Measurements from ENCODE around the gene DNAH17.

Gene DNAH17

GRCh38 chr17:78442648-78443218 lies 134.5 kb downstream of the DNAH17 start:
- H3K4me3 ChIP-seq (ENCODE audit: low read depth, low read length): no peak overlapping the region
- TF ChIP-seq CTCF (conservative IDR thresholded peaks at IDR 0.05; ENCODE audit: low read depth, low read length): no peak
- peak; percentile 90 for DNase-seq (ENCODE audit: low read depth)

GRCh38 chr17:78441271-78441971 lies 135.8 kb downstream of the DNAH17 start:
- H3K4me3 ChIP-seq (ENCODE audit: low read depth, low read length): no peak overlapping the region
- DNase-seq (ENCODE audit: low read depth): no peak
- TF ChIP-seq CTCF (conservative IDR thresholded peaks at IDR 0.05; ENCODE audit: low read depth, low read length): no peak

GRCh38 chr17:78438694-78439325 lies 138.4 kb downstream of the DNAH17 start:
- no peak for DNase-seq (ENCODE audit: low read depth)
- TF ChIP-seq CTCF (conservative IDR thresholded peaks at IDR 0.05; ENCODE audit: low read depth, low read length): no peak
- H3K4me3 ChIP-seq (ENCODE audit: low read depth, low read length): no peak overlapping the region

- no peak overlapping the region for H3K4me3 ChIP-seq (ENCODE audit: low read depth, low read length)
- no peak for TF ChIP-seq CTCF (conservative IDR thresholded peaks at IDR 0.05; ENCODE audit: low read depth, low read length)
- DNase-seq (ENCODE audit: low read depth): no peak
These were observed 138.9 kb downstream of the DNAH17 start for GRCh38 chr17:78438271-78438691.

- H3K4me3 ChIP-seq (ENCODE audit: low read depth, low read length): no peak overlapping the region
- DNase-seq (ENCODE audit: low read depth): no peak
- TF ChIP-seq CTCF (conservative IDR thresholded peaks at IDR 0.05; ENCODE audit: low read depth, low read length): no peak
These were observed 139.6 kb downstream of the DNAH17 start for GRCh38 chr17:78437508-78438169.

- no peak for DNase-seq (ENCODE audit: low read depth)
- TF ChIP-seq CTCF (conservative IDR thresholded peaks at IDR 0.05; ENCODE audit: low read depth, low read length): no peak
- no peak overlapping the region for H3K4me3 ChIP-seq (ENCODE audit: low read depth, low read length)
These were observed 141.7 kb downstream of the DNAH17 start for GRCh38 chr17:78435330-78436005.

Measured in choroid plexus epithelial cell (primary cell).